SK-N-SH treated with all-trans-retinoic acid at 6 μM for 48 hours (cell line): ENCODE results near the gene C2orf78.

ENCODE experiments used
- ATAC-seq: fragments of 200-7000 bp; cut with Tn5 transposase; 3 replicates; pipeline ENCODE4 v1.9.1; 2020; ENCODE audit warnings: mild to moderate bottlenecking, moderate library complexity
- ARNTL ChIP-seq: fragments of 450-650 bp; formaldehyde crosslinking; IDR thresholded peaks from 2 replicates; pipeline ENCODE4 v1.5.0; 2020; ENCODE audit warnings: low read depth, mild to moderate bottlenecking, moderate library complexity, borderline replicate concordance
- BACH2 ChIP-seq: fragments of 250-450 bp; sonication (Bioruptor Pico); IDR thresholded peaks from 2 replicates; pipeline ENCODE4 v1.9.0; 2021; ENCODE audit warnings: mild to moderate bottlenecking, borderline replicate concordance
- CSDC2 ChIP-seq: fragments of 250-450 bp; sonication (Bioruptor Pico); IDR thresholded peaks from 2 replicates; pipeline ENCODE4 v1.5.0; 2020; ENCODE audit warnings: mild to moderate bottlenecking, moderate library complexity
- ESRRG ChIP-seq: fragments of 250-450 bp; sonication (Bioruptor Pico); IDR thresholded peaks from 2 replicates; pipeline ENCODE4 v1.6.1; 2021; ENCODE audit warnings: mild to moderate bottlenecking
- ISL1 ChIP-seq: fragments of 250-450 bp; sonication (Bioruptor Pico); IDR thresholded peaks from 2 replicates; pipeline ENCODE4 v2.1.2; 2022; ENCODE audit warnings: mild to moderate bottlenecking, moderate library complexity
- OSR1 ChIP-seq: fragments of 250-450 bp; sonication (Bioruptor Pico); IDR thresholded peaks from 2 replicates; pipeline ENCODE4 v1.8.0; 2022; ENCODE audit warnings: moderate library complexity, mild to moderate bottlenecking, inconsistent platforms
- PPARA ChIP-seq: fragments of 250-450 bp; sonication (Bioruptor Pico); IDR thresholded peaks from 2 replicates; pipeline ENCODE4 v1.5.0; 2020; ENCODE audit warnings: mild to moderate bottlenecking, borderline replicate concordance
- RARB ChIP-seq: fragments of 250-450 bp; sonication (Bioruptor Pico); IDR thresholded peaks from 2 replicates; pipeline ENCODE4 v1.8.0; 2021; ENCODE audit warnings: mild to moderate bottlenecking, moderate library complexity
- TCF4 ChIP-seq: fragments of 250-450 bp; sonication (Bioruptor Pico); IDR thresholded peaks from 2 replicates; pipeline ENCODE4 v1.8.0; 2021; ENCODE audit warnings: mild to moderate bottlenecking, moderate library complexity, borderline replicate concordance
- TOX ChIP-seq: fragments of 250-450 bp; sonication (Bioruptor Pico); IDR thresholded peaks from 2 replicates; pipeline ENCODE4 v1.8.0; 2021; ENCODE audit warnings: mild to moderate bottlenecking, moderate library complexity, borderline replicate concordance
- ZC3H10 ChIP-seq: fragments of 250-450 bp; sonication (Bioruptor Pico); IDR thresholded peaks from 2 replicates; pipeline ENCODE4 v1.5.1; 2021; ENCODE audit warnings: mild to moderate bottlenecking, moderate library complexity
- ZFP3 ChIP-seq: fragments of 250-450 bp; sonication (Bioruptor Pico); IDR thresholded peaks from 2 replicates; pipeline ENCODE4 v1.5.0; 2020; ENCODE audit warnings: mild to moderate bottlenecking, moderate library complexity
- ZFP30 ChIP-seq: fragments of 450-650 bp; formaldehyde crosslinking; IDR thresholded peaks from 2 replicates; pipeline ENCODE4 v1.5.0; 2022; ENCODE audit warnings: mild to moderate bottlenecking, moderate library complexity
- ZNF565 ChIP-seq: fragments of 450-650 bp; formaldehyde crosslinking; conservative IDR thresholded peaks from 2 replicates; pipeline ENCODE4 v1.5.0; 2020; ENCODE audit warnings: low read depth, mild to moderate bottlenecking, moderate library complexity
- ZNF70 ChIP-seq: fragments of 450-650 bp; formaldehyde crosslinking; IDR thresholded peaks from 2 replicates; pipeline ENCODE4 v1.5.0; 2020; ENCODE audit warnings: mild to moderate bottlenecking, moderate library complexity
- ZNF8 ChIP-seq: fragments of 450-650 bp; formaldehyde crosslinking; IDR thresholded peaks from 2 replicates; pipeline ENCODE4 v1.5.0; 2020; ENCODE audit warnings: mild to moderate bottlenecking, moderate library complexity
- TF ChIP-seq, protein P1 (sequence below): fragments of 250-450 bp; sonication (Bioruptor Pico); IDR thresholded peaks from 2 replicates; pipeline ENCODE4 v1.5.1; 2020; ENCODE audit warnings: low read depth, mild to moderate bottlenecking, moderate library complexity
- TF ChIP-seq, protein P2 (sequence below): fragments of 250-450 bp; sonication (Bioruptor Pico); IDR thresholded peaks from 2 replicates; pipeline ENCODE4 v1.8.0; 2020; ENCODE audit warnings: mild to moderate bottlenecking, moderate library complexity, borderline replicate concordance
- TF ChIP-seq, protein P3 (sequence below): fragments of 250-450 bp; sonication (Bioruptor Pico); IDR thresholded peaks from 2 replicates; pipeline ENCODE4 v1.8.0; 2021; ENCODE audit warnings: low read depth, mild to moderate bottlenecking, moderate library complexity, borderline replicate concordance
- TF ChIP-seq, protein P4 (sequence below): fragments of 250-450 bp; sonication (Bioruptor Pico); IDR thresholded peaks from 2 replicates; pipeline ENCODE4 v1.5.0; 2020; ENCODE audit warnings: mild to moderate bottlenecking, moderate library complexity

C2orf78 gene

DNA sequence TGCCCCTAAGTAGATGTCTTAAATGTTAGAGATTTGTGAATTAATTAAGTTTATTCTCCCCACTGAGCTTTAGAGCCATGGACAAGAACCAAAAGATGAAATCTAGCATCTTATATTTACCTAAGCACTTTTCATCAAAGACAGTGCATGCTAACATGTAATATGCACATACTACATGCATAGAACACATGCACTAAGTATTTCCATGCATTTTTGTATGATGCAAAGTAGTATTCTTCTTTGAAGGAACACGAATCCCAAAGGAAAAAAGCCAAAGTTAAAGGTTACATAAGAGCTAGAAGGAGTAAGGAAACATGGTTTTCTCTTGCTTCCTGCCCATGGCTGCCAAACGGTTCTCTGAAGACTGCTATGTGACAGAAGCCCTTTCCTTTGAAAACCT is 60.1 kb downstream of the C2orf78 start:
- no peak for TF ChIP-seq ESRRG (CRISPR knock-in tag)
- ATAC-seq: no peak

DNA sequence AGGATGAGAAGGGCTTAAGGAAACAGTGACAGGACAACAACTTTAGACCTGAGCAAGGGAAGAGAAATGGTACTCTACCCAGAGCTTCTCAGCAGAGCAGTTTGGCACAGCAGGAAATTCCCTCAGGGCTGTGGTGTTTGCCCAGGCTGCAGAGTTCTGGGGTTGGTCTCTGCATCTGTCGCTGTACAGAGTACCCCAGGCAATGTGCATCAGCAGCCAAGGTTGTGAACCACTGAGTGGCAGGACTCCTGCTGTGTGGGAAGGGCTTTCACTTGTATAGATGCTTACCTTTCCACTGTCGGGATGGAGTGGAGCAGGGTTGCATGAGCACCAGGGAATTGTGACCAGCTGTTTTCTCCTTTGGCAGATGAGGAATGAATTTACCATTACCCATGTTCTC is 66.0 kb downstream of the C2orf78 start:
- no peak for ATAC-seq
- TF ChIP-seq ISL1 (CRISPR knock-in tag) (no peak), CSDC2 (no peak), ESRRG (CRISPR knock-in tag) (no peak), TCF4 (CRISPR knock-in tag) (no peak), BACH2 (CRISPR knock-in tag) (no peak), PPARA (CRISPR knock-in tag) (no peak), ZNF70 (CRISPR knock-in tag) (no peak), ZFP30 (no peak), OSR1 (CRISPR knock-in tag) (no peak), ARNTL (CRISPR knock-in tag) (no peak), ZNF8 (CRISPR knock-in tag) (no peak), ZFP3 (no peak), RARB (CRISPR knock-in tag) (no peak), TOX (no peak), ZC3H10 (CRISPR knock-in tag) (no peak), ZNF565 (CRISPR knock-in tag) (no peak)
- TF ChIP-seq, protein P1, sequence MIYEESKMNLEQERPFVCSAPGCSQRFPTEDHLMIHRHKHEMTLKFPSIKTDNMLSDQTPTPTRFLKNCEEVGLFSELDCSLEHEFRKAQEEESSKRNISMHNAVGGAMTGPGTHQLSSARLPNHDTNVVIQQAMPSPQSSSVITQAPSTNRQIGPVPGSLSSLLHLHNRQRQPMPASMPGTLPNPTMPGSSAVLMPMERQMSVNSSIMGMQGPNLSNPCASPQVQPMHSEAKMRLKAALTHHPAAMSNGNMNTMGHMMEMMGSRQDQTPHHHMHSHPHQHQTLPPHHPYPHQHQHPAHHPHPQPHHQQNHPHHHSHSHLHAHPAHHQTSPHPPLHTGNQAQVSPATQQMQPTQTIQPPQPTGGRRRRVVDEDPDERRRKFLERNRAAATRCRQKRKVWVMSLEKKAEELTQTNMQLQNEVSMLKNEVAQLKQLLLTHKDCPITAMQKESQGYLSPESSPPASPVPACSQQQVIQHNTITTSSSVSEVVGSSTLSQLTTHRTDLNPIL (CRISPR knock-in tag): no peak
- TF ChIP-seq, protein P2, sequence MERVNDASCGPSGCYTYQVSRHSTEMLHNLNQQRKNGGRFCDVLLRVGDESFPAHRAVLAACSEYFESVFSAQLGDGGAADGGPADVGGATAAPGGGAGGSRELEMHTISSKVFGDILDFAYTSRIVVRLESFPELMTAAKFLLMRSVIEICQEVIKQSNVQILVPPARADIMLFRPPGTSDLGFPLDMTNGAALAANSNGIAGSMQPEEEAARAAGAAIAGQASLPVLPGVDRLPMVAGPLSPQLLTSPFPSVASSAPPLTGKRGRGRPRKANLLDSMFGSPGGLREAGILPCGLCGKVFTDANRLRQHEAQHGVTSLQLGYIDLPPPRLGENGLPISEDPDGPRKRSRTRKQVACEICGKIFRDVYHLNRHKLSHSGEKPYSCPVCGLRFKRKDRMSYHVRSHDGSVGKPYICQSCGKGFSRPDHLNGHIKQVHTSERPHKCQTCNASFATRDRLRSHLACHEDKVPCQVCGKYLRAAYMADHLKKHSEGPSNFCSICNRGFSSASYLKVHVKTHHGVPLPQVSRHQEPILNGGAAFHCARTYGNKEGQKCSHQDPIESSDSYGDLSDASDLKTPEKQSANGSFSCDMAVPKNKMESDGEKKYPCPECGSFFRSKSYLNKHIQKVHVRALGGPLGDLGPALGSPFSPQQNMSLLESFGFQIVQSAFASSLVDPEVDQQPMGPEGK (CRISPR knock-in tag): no peak
- TF ChIP-seq, protein P3, sequence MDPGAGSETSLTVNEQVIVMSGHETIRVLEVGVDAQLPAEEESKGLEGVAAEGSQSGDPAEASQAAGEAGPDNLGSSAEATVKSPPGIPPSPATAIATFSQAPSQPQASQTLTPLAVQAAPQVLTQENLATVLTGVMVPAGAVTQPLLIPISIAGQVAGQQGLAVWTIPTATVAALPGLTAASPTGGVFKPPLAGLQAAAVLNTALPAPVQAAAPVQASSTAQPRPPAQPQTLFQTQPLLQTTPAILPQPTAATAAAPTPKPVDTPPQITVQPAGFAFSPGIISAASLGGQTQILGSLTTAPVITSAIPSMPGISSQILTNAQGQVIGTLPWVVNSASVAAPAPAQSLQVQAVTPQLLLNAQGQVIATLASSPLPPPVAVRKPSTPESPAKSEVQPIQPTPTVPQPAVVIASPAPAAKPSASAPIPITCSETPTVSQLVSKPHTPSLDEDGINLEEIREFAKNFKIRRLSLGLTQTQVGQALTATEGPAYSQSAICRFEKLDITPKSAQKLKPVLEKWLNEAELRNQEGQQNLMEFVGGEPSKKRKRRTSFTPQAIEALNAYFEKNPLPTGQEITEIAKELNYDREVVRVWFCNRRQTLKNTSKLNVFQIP (CRISPR knock-in tag): no peak
- TF ChIP-seq, protein P4, sequence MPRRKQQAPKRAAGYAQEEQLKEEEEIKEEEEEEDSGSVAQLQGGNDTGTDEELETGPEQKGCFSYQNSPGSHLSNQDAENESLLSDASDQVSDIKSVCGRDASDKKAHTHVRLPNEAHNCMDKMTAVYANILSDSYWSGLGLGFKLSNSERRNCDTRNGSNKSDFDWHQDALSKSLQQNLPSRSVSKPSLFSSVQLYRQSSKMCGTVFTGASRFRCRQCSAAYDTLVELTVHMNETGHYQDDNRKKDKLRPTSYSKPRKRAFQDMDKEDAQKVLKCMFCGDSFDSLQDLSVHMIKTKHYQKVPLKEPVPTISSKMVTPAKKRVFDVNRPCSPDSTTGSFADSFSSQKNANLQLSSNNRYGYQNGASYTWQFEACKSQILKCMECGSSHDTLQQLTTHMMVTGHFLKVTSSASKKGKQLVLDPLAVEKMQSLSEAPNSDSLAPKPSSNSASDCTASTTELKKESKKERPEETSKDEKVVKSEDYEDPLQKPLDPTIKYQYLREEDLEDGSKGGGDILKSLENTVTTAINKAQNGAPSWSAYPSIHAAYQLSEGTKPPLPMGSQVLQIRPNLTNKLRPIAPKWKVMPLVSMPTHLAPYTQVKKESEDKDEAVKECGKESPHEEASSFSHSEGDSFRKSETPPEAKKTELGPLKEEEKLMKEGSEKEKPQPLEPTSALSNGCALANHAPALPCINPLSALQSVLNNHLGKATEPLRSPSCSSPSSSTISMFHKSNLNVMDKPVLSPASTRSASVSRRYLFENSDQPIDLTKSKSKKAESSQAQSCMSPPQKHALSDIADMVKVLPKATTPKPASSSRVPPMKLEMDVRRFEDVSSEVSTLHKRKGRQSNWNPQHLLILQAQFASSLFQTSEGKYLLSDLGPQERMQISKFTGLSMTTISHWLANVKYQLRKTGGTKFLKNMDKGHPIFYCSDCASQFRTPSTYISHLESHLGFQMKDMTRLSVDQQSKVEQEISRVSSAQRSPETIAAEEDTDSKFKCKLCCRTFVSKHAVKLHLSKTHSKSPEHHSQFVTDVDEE (CRISPR knock-in tag): no peak

DNA sequence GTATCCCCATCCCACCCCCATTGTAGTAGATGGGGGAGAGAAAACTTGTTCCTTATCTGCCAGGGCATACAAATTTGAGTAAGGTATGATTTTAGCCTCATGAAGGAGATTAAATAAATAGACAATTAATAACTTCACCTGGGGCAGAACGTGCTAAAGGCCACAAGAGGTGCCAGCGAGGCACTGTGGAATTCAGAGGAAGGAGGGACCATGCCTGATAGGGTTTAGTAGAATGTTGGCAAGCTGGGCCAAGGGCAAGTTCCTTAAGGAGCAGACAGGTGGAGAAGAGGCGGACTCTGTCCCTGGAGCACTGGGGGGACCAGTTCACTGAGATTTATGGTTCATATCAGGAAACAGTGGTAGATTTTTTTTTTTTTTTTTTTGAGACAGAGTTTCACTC is 67.3 kb downstream of the C2orf78 start:
- peak; percentile 37; the same call in 1 of the 2 replicates for TF ChIP-seq ZFP3
- TF ChIP-seq, protein P4 (CRISPR knock-in tag): no peak

More for the DNA sequence above, 67.3 kb downstream of the C2orf78 start:
- ATAC-seq: peak; percentile 61; the same call in 2 of the 3 replicates
